ENCODE results near the gene SLC22A4. TPM values are rescaled to one million over a fixed set of nuclear protein-coding genes. Genes with fewer than 3 reads are reported as not detected.
A peak's percentile ranks its signal among the peaks of the same experiment; 100 is the strongest.

Gene SLC22A4
- total and polyA plus RNA-seq, 9 donors, result 2.7 to 4.5 (median 2.9) TPM

DNA sequence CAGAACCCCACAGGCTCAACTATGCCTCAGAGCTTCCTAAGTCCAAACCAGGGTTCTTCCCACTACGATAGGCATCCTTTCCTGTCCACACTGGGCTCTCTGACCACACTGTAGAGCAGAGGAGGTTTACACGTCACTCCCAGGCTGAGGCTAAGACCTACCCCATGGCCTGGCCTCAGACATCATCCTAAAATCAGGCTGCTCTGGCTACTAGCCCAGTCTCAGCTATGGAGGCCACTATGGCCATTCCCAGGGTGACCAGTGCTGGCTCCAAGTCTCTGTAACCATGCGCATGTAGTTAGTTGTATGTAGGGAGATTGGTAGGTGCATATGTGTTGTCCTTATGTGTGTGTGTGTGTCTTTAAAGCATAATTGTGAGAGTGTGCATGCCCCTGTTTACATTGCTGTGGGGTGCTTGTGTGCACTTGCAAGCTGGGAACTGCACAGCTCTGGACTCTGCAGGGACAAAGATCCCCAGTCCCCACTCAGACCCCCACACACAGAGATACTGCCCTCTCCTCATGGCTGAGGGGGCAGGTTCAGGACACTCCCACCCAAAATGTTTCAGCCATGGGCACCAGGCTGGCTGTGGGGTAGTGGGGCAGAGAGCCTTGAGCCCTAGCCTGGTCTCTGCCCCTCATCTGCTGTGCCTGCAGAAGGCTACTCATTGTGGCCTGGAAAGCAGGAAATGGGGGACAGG is 24.4 kb upstream of the SLC22A4 start:
- Histone ChIP-seq H3K4me1 (ENCODE audit: control insufficient read depth, insufficient read depth, low read length) (peaks cover 63% of the 10 kb centered on the region), H3K36me3 (ENCODE audit: control insufficient read depth, insufficient read depth, low read length) (peaks cover 75% of the 10 kb centered on the region), H3K27me3 (ENCODE audit: control insufficient read depth, insufficient read depth, low read length) (no peaks in the 10 kb centered on the region), H3K9me3 (replicated peaks; ENCODE audit: control insufficient read depth, low read depth, low read length) (no peaks in the 10 kb centered on the region), H3K4me3 (ENCODE audit: low read length) (no peak overlapping the region), H3K27ac (ENCODE audit: low read length) (peak overlapping the region; percentile 49)
- WGBS (ENCODE audit: insufficient coverage), result 65% methylated on average over 3 of the region's 3 CpGs
- no peak for DNase-seq

DNA sequence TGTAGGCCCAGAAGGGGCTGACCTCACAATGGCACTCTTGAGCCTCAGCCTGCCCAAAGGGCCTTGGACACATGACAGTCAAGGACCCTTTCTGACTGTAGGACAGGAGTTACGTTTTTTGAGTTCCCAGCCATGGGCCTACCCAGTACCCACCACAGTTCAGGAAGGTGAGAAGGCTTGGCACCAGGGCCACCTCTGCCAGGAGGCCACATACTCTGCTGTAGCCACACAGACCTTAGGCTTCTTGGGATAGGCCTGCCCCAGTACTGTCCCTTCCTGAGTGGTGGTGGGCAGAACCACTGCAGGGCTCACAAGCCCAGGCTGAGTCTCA is 23.9 kb upstream of the SLC22A4 start:
- H3K4me3 ChIP-seq (ENCODE audit: low read length), result no peak overlapping the region
- no peaks in the 10 kb centered on the region for H3K27me3 ChIP-seq (ENCODE audit: control insufficient read depth, insufficient read depth, low read length)
- peak overlapping the region; percentile 49 for H3K27ac ChIP-seq (ENCODE audit: low read length)
- DNase-seq, result no peak
- 80% methylated on average over 1 of the region's 1 CpG for WGBS (ENCODE audit: insufficient coverage)
- peaks cover 58% of the 10 kb centered on the region for H3K4me1 ChIP-seq (ENCODE audit: control insufficient read depth, insufficient read depth, low read length)
- peaks cover 72% of the 10 kb centered on the region for H3K36me3 ChIP-seq (ENCODE audit: control insufficient read depth, insufficient read depth, low read length)
- H3K9me3 ChIP-seq (replicated peaks; ENCODE audit: control insufficient read depth, low read depth, low read length), result no peaks in the 10 kb centered on the region

DNA sequence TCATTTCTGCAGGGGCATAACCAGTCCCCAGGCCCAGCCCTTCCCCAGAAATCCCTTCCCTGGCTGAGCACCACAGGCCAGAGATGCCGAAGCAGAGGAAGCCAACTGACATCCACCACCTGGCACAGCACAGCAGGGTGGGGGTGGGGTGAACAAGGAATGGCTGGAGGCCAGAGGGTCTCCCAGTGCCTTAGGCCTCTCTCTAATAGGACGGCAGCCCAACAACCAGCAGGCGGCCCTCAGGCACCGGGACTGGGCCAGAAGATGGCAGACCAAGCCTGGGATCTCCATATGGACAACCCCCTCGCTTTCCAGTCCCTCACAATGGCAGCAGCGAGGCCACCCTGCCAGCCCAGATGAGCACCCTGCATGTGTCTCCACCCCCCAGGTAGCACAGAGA is 23.5 kb upstream of the SLC22A4 start:
- Histone ChIP-seq H3K27me3 (ENCODE audit: control insufficient read depth, insufficient read depth, low read length) (no peaks in the 10 kb centered on the region), H3K4me1 (ENCODE audit: control insufficient read depth, insufficient read depth, low read length) (peaks cover 54% of the 10 kb centered on the region), H3K36me3 (ENCODE audit: control insufficient read depth, insufficient read depth, low read length) (peaks cover 69% of the 10 kb centered on the region), H3K4me3 (ENCODE audit: low read length) (no peak overlapping the region), H3K9me3 (replicated peaks; ENCODE audit: control insufficient read depth, low read depth, low read length) (no peaks in the 10 kb centered on the region), H3K27ac (ENCODE audit: low read length) (peak overlapping the region; percentile 10)
- 72% methylated on average over 4 of the region's 6 CpGs for WGBS (ENCODE audit: insufficient coverage)
- peak; percentile 65 for DNase-seq

DNA sequence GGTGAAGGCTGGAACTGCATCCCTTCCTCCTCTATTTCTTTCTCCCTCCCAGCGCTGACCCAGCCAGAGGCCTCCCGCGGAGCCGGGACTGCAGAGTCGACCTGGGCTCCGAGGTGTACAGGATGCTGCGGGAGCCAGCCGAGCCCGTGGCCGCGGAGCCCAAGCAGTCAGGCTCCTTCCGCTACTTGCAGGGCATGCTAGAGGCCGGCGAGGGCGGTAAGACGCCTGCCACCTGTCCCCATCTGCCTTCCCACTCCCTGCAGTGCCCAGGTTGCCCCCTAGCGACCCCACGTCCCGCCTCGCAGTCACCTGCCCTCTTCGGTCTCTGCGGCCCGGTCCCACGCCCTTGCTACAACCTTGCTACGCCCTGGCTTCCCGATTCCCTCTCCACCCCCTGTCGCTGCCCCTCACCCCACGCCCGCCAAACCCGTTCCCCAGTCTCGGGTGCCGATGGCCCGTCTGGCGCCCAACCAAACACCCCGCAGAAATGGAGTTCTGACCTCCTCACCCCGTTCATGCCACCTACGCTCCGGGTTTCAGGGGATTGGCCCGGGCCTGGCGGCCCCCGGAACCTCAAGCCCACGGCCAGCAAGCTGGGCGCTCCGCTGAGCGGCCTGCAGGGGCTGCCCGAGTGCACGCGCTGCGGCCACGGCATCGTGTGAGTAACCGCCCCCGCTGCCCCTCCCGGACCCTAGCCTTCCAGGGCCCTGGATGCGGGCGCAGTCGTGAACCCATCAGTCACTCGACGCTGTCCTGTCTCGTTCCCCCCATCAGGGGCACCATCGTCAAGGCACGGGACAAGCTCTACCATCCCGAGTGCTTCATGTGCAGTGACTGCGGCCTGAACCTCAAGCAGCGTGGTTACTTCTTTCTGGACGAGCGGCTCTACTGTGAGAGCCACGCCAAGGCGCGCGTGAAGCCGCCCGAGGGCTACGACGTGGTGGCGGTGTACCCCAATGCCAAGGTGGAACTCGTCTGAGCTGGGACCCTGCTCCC is 22.6 kb upstream of the SLC22A4 start:
- no peak for DNase-seq
- Histone ChIP-seq H3K36me3 (ENCODE audit: control insufficient read depth, insufficient read depth, low read length) (peaks cover 66% of the 10 kb centered on the region), H3K9me3 (replicated peaks; ENCODE audit: control insufficient read depth, low read depth, low read length) (no peaks in the 10 kb centered on the region), H3K4me3 (ENCODE audit: low read length) (no peak overlapping the region), H3K27ac (ENCODE audit: low read length) (no peak overlapping the region), H3K4me1 (ENCODE audit: control insufficient read depth, insufficient read depth, low read length) (peaks cover 46% of the 10 kb centered on the region), H3K27me3 (ENCODE audit: control insufficient read depth, insufficient read depth, low read length) (no peaks in the 10 kb centered on the region)
- WGBS (ENCODE audit: insufficient coverage), result 79% methylated on average over 77 of the region's 77 CpGs

DNA sequence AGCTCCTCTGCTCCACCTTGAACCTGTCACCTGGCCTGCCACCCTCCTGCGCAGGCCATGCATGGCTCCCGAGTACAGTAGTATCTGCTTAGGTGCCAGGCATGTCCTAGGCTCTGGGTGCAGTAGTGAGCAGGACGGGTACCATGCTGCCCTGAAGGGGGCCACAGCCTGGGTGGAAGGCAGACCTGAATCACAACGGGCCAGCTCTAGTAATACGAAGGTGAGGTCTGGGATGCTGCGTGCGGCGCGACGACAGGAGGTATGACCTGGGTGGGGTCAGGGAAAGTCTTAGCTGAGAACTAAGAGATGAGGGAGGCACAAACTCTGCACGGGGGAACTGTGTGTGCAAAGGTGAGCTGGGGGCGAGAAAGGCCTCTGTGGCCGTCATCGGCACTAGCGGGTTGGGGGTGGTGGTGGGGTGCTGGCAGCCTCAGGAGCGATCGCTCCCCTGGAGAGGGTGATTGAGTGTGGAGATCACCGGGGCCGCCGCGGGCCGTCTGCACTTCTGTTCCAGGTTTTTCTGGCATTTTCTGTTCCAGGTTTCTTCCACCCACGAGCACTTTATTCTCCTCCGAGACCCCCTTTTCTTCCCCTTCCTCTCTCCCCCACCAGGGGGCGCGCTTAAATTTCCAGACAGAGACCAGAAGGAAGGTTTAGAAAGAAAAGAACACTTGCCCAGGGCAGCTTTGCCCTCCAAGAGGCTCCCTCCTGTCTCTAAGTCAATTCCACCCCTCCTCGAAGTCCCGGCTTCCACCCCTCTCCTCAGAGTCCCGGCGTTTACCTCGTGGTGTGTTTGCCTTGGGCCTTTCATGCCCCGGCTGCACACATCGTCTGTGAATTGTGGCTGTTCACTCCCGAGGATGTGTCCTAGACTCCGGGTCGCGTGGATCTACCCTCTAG is 21.6 kb upstream of the SLC22A4 start:
- no peaks in the 10 kb centered on the region for H3K27me3 ChIP-seq (ENCODE audit: control insufficient read depth, insufficient read depth, low read length)
- H3K27ac ChIP-seq (ENCODE audit: low read length), result no peak overlapping the region
- peak; percentile 73 for DNase-seq
- peaks cover 41% of the 10 kb centered on the region for H3K4me1 ChIP-seq (ENCODE audit: control insufficient read depth, insufficient read depth, low read length)
- peaks cover 56% of the 10 kb centered on the region for H3K36me3 ChIP-seq (ENCODE audit: control insufficient read depth, insufficient read depth, low read length)
- 60% methylated on average over 29 of the region's 37 CpGs for WGBS (ENCODE audit: insufficient coverage)
- H3K9me3 ChIP-seq (replicated peaks; ENCODE audit: control insufficient read depth, low read depth, low read length), result no peaks in the 10 kb centered on the region
- no peak overlapping the region for H3K4me3 ChIP-seq (ENCODE audit: low read length)

DNA sequence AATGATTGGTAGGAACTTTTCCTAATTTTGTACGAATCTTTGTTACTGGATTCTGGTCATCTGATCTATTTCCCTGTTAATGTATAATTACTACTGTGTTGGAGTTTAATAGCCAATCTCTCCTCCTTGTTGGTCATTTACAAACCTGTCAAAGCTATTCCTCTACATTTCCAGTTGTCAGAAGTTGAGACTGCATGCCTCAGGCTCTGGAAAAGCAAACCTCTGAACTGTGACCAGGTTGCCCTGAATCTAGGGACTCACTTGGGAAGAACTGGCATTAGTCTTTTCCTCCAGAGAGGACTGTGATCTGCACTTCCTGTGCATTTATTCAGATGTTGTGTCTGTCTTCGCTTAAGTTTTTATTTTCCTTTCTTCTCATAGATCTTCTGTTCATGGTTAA is 20.6 kb upstream of the SLC22A4 start:
- Histone ChIP-seq H3K27ac (ENCODE audit: low read length) (no peak overlapping the region), H3K4me1 (ENCODE audit: control insufficient read depth, insufficient read depth, low read length) (peaks cover 41% of the 10 kb centered on the region), H3K4me3 (ENCODE audit: low read length) (no peak overlapping the region), H3K27me3 (ENCODE audit: control insufficient read depth, insufficient read depth, low read length) (no peaks in the 10 kb centered on the region), H3K36me3 (ENCODE audit: control insufficient read depth, insufficient read depth, low read length) (peaks cover 45% of the 10 kb centered on the region), H3K9me3 (replicated peaks; ENCODE audit: control insufficient read depth, low read depth, low read length) (no peaks in the 10 kb centered on the region)
- no CpG with 5 or more reads among the region's 2 CpGs for WGBS (ENCODE audit: insufficient coverage)
- no peak for DNase-seq

DNA sequence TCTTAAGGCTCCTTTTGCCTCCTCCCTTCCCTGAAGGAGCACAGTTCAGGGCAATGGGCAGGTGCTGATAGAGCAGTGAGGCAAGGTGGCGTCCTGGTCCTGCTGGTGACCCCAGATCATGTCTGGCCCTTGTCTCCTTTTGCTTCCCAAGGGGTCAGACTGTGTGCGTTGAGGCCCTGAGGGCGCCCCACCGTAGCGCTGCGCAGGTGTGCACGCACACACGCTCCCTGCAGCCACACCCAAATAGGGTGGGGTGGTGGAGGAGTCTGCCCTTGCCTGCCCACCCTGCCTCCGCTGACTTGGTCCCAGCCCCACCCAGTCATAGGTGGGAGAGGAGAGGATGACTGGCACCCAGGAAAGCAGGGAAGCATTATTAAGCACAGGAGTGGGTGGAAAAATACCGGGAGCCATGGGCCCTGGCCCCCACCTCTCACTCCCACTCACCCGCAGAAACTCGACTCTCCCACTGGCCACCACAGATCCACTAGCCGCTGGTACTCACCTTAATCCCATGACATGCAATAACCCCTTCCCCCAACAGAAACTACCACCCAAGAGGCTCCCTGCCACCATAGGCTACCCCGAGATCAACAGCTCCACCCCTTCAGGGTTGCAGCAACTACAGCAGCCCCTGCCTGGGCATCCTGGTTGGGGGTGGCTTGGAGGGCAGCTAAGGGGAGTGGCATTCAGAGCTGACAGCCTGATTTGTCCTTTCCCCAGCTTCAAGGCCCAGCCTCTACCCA is 20.0 kb upstream of the SLC22A4 start:
- H3K36me3 ChIP-seq (ENCODE audit: control insufficient read depth, insufficient read depth, low read length), result peaks cover 40% of the 10 kb centered on the region
- H3K27ac ChIP-seq (ENCODE audit: low read length), result no peak overlapping the region
- H3K27me3 ChIP-seq (ENCODE audit: control insufficient read depth, insufficient read depth, low read length), result no peaks in the 10 kb centered on the region
- H3K4me1 ChIP-seq (ENCODE audit: control insufficient read depth, insufficient read depth, low read length), result peaks cover 41% of the 10 kb centered on the region
- H3K4me3 ChIP-seq (ENCODE audit: low read length), result no peak overlapping the region
- WGBS (ENCODE audit: insufficient coverage), result 77% methylated on average over 8 of the region's 14 CpGs
- DNase-seq, result no peak
- no peaks in the 10 kb centered on the region for H3K9me3 ChIP-seq (replicated peaks; ENCODE audit: control insufficient read depth, low read depth, low read length)

DNA sequence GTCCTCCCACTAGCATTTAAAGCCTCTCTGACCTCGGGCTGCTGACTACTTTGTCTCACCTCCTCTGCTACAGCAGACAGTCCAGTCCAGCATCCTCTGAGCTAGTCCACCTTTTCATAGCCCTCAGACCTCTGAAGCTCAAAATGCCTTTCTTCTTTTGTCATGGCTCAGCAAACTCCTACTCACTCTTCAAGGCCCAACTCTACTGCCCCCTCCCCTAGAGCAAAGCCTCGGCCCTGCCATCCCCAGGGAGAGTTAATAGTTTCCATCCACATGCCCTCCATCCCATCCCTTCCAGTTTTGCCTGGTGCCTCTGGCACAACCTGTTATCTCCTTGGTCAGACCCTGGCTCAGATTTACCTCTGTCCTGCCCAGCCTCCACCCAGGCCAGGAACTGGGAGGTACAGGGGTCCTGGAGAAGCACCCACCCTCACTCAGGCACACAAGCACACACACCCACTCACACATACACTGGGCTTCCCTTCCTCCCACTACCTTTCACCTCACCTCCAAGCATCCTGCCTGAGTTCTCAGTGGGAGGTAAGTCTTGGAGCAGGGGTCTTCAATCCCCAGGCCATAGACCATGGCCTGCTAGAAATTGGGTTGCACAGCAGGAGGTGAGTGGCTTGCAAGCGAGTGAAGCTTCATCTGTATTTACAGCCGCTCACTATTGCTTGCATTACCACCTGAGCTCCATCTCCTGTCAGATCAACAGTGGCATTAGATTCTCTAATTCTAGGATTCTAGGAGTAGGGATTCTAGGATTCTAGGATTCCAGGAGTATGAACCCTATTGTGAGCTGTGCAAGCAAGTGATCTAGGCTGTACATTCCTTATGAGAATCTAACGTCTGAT is 18.6 kb upstream of the SLC22A4 start:
- Histone ChIP-seq H3K9me3 (replicated peaks; ENCODE audit: control insufficient read depth, low read depth, low read length) (no peaks in the 10 kb centered on the region), H3K27me3 (ENCODE audit: control insufficient read depth, insufficient read depth, low read length) (no peaks in the 10 kb centered on the region), H3K36me3 (ENCODE audit: control insufficient read depth, insufficient read depth, low read length) (peaks cover 26% of the 10 kb centered on the region), H3K4me1 (ENCODE audit: control insufficient read depth, insufficient read depth, low read length) (peaks cover 27% of the 10 kb centered on the region), H3K27ac (ENCODE audit: low read length) (no peak overlapping the region), H3K4me3 (ENCODE audit: low read length) (no peak overlapping the region)
- WGBS (ENCODE audit: insufficient coverage), result 74% methylated on average over 2 of the region's 5 CpGs
- no peak for DNase-seq

DNA sequence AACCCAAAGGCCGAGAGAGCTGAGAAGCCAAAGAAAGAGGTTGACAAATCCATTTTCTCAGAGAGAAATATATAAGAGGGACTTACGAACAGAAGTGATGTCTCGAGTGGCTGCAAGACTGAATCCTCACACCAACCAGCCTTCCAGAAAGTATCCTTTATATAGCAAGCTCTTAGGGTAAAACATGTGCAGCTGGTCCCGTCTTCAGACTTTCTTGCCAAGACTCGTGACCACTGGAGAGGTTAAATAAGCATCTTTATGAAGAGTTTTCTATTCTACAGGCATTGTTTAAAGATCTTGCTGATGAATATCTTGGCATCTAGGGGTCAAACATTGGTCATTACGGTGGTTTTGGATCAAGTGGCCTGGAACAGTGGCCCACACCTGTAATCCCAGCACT is 16.9 kb upstream of the SLC22A4 start:
- H3K36me3 ChIP-seq (ENCODE audit: control insufficient read depth, insufficient read depth, low read length), result peaks cover 10% of the 10 kb centered on the region
- no peak overlapping the region for H3K4me3 ChIP-seq (ENCODE audit: low read length)
- peaks cover 3% of the 10 kb centered on the region for H3K27me3 ChIP-seq (ENCODE audit: control insufficient read depth, insufficient read depth, low read length)
- WGBS (ENCODE audit: insufficient coverage), result 54% methylated on average over 2 of the region's 6 CpGs
- peaks cover 21% of the 10 kb centered on the region for H3K4me1 ChIP-seq (ENCODE audit: control insufficient read depth, insufficient read depth, low read length)
- no peaks in the 10 kb centered on the region for H3K9me3 ChIP-seq (replicated peaks; ENCODE audit: control insufficient read depth, low read depth, low read length)
- peak overlapping the region; percentile 56 for H3K27ac ChIP-seq (ENCODE audit: low read length)
- peak; percentile 86 for DNase-seq

Measured in muscle of leg (tissue), 11 donors.